Measurements from ENCODE around the gene PRPF38B.

GRCh38 chr1:108701176-108701849 lies 9.2 kb downstream of the PRPF38B start:
- no peak for TF ChIP-seq POLR2A (IDR thresholded peaks at IDR 0.05)
- TF ChIP-seq, protein P1, sequence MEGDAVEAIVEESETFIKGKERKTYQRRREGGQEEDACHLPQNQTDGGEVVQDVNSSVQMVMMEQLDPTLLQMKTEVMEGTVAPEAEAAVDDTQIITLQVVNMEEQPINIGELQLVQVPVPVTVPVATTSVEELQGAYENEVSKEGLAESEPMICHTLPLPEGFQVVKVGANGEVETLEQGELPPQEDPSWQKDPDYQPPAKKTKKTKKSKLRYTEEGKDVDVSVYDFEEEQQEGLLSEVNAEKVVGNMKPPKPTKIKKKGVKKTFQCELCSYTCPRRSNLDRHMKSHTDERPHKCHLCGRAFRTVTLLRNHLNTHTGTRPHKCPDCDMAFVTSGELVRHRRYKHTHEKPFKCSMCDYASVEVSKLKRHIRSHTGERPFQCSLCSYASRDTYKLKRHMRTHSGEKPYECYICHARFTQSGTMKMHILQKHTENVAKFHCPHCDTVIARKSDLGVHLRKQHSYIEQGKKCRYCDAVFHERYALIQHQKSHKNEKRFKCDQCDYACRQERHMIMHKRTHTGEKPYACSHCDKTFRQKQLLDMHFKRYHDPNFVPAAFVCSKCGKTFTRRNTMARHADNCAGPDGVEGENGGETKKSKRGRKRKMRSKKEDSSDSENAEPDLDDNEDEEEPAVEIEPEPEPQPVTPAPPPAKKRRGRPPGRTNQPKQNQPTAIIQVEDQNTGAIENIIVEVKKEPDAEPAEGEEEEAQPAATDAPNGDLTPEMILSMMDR (IDR thresholded peaks at IDR 0.05 in 8 of 11, conservative IDR thresholded peaks at IDR 0.05 in 3 of 11), result no peak
- no peak for TF ChIP-seq POLR2AphosphoS5 (IDR thresholded peaks at IDR 0.05)
